Effector memory CD4-positive, alpha-beta T cell (primary cell): ENCODE data around the gene OIT3.

Source experiments
- DNase-seq, 3 donors: peaks; one replicate each; pipeline ENCODE4 v3.0.0-alpha.2; 2020
- H3K27ac ChIP-seq: 2 replicates; pipeline ENCODE4 v1.7.0; 2013; ENCODE audit warnings: mild to moderate bottlenecking, low read length, moderate library complexity; ENCODE audit not compliant: insufficient read depth, poor library complexity, severe bottlenecking
- H3K27me3 ChIP-seq: replicated peaks from 2 replicates; pipeline ENCODE4 v1.7.0; 2013; ENCODE audit warnings: mild to moderate bottlenecking, low read length; ENCODE audit not compliant: insufficient read depth, control insufficient read depth, poor library complexity, severe bottlenecking
- H3K36me3 ChIP-seq: 2 replicates; pipeline ENCODE4 v1.7.0; 2013; ENCODE audit warnings: mild to moderate bottlenecking, low read length, moderate library complexity; ENCODE audit not compliant: control insufficient read depth, insufficient read depth
- H3K4me1 ChIP-seq: 2 replicates; pipeline ENCODE4 v1.7.0; 2013; ENCODE audit warnings: low read length, mild to moderate bottlenecking; ENCODE audit not compliant: control insufficient read depth, insufficient read depth, poor library complexity, severe bottlenecking
- H3K4me3 ChIP-seq: 2 replicates; pipeline ENCODE4 v1.7.0; 2013; ENCODE audit warnings: low read length, low read depth, mild to moderate bottlenecking; ENCODE audit not compliant: insufficient read depth, poor library complexity, severe bottlenecking
- H3K9me3 ChIP-seq: 2 replicates; pipeline ENCODE4 v1.7.0; 2013; ENCODE audit warnings: mild to moderate bottlenecking, low read length, moderate library complexity; ENCODE audit not compliant: control insufficient read depth
- total RNA-seq, 3 donors: gene quantifications; one replicate each; lab custom pipeline; 2026; lab: John Stamatoyannopoulos, UW

The OIT3 gene
- 0 reads per million in 3 donors for total RNA-seq

- Histone ChIP-seq H3K36me3 (no peaks in the 10 kb centered on the region), H3K27me3 (no peaks in the 10 kb centered on the region), H3K4me3 (no peak within 1 kb of the TSS), H3K4me1 (no peaks in the 10 kb centered on the region), H3K9me3 (no peaks in the 10 kb centered on the region), H3K27ac (no peak within 1 kb of the TSS)
- no peak for DNase-seq
Observed at GRCh38 chr10:72893136-72893798, at the start of gene OIT3. TSS of gene OIT3 (plus strand) at chr10:72893739. CDS start at chr10:72893799, 60 bp downstream.

GRCh38 chr10:72846238-72846637 lies 47.3 kb upstream of the OIT3 start:
- Histone ChIP-seq H3K9me3 (no peaks in the 10 kb centered on the region), H3K4me3 (no peak overlapping the region), H3K4me1 (no peaks in the 10 kb centered on the region), H3K27ac (no peak overlapping the region), H3K36me3 (no peaks in the 10 kb centered on the region), H3K27me3 (no peaks in the 10 kb centered on the region)
- DNase-seq, result no peak

- Histone ChIP-seq H3K27ac (no peak overlapping the region), H3K27me3 (no peaks in the 10 kb centered on the region), H3K9me3 (no peaks in the 10 kb centered on the region), H3K4me1 (no peaks in the 10 kb centered on the region), H3K36me3 (no peaks in the 10 kb centered on the region), H3K4me3 (no peak overlapping the region)
- DNase-seq, result no peak
Observed at GRCh38 chr10:72847681-72848080, 45.9 kb upstream of the OIT3 start.

GRCh38 chr10:72850861-72851260 lies 42.7 kb upstream of the OIT3 start:
- Histone ChIP-seq H3K9me3 (no peaks in the 10 kb centered on the region), H3K27ac (no peak overlapping the region), H3K27me3 (no peaks in the 10 kb centered on the region), H3K36me3 (no peaks in the 10 kb centered on the region), H3K4me3 (no peak overlapping the region), H3K4me1 (no peaks in the 10 kb centered on the region)
- no peak for DNase-seq

GRCh38 chr10:72851509-72851908 lies 42.0 kb upstream of the OIT3 start:
- H3K27me3 ChIP-seq, result no peaks in the 10 kb centered on the region
- no peak for DNase-seq
- H3K27ac ChIP-seq, result no peak overlapping the region
- H3K4me3 ChIP-seq, result no peak overlapping the region
- no peaks in the 10 kb centered on the region for H3K36me3 ChIP-seq
- H3K4me1 ChIP-seq, result no peaks in the 10 kb centered on the region
- no peaks in the 10 kb centered on the region for H3K9me3 ChIP-seq

GRCh38 chr10:72852508-72852907 lies 41.0 kb upstream of the OIT3 start:
- H3K36me3 ChIP-seq, result no peaks in the 10 kb centered on the region
- no peak for DNase-seq
- H3K27me3 ChIP-seq, result no peaks in the 10 kb centered on the region
- H3K4me3 ChIP-seq, result no peak overlapping the region
- no peaks in the 10 kb centered on the region for H3K9me3 ChIP-seq
- no peaks in the 10 kb centered on the region for H3K4me1 ChIP-seq
- no peak overlapping the region for H3K27ac ChIP-seq

GRCh38 chr10:72855129-72855528 lies 38.4 kb upstream of the OIT3 start:
- Histone ChIP-seq H3K4me3 (no peak overlapping the region), H3K27me3 (no peaks in the 10 kb centered on the region), H3K27ac (no peak overlapping the region), H3K36me3 (no peaks in the 10 kb centered on the region), H3K4me1 (no peaks in the 10 kb centered on the region), H3K9me3 (no peaks in the 10 kb centered on the region)
- no peak for DNase-seq

- no peaks in the 10 kb centered on the region for H3K4me1 ChIP-seq
- H3K4me3 ChIP-seq, result no peak overlapping the region
- H3K27ac ChIP-seq, result no peak overlapping the region
- H3K36me3 ChIP-seq, result no peaks in the 10 kb centered on the region
- no peak for DNase-seq
- H3K9me3 ChIP-seq, result no peaks in the 10 kb centered on the region
- H3K27me3 ChIP-seq, result no peaks in the 10 kb centered on the region
Observed at GRCh38 chr10:72855790-72856189, 37.7 kb upstream of the OIT3 start.

- DNase-seq, result no peak
- Histone ChIP-seq H3K27me3 (no peaks in the 10 kb centered on the region), H3K36me3 (no peaks in the 10 kb centered on the region), H3K9me3 (no peaks in the 10 kb centered on the region), H3K27ac (no peak overlapping the region), H3K4me3 (no peak overlapping the region), H3K4me1 (no peaks in the 10 kb centered on the region)
Observed at GRCh38 chr10:72858067-72858466, 35.5 kb upstream of the OIT3 start.

GRCh38 chr10:72862957-72863356 lies 30.6 kb upstream of the OIT3 start:
- Histone ChIP-seq H3K27ac (no peak overlapping the region), H3K36me3 (no peaks in the 10 kb centered on the region), H3K9me3 (no peaks in the 10 kb centered on the region), H3K4me3 (no peak overlapping the region), H3K4me1 (no peaks in the 10 kb centered on the region), H3K27me3 (no peaks in the 10 kb centered on the region)
- no peak for DNase-seq
